Ovary (tissue), 9 donors: Measurements from ENCODE around the gene SLC23A2. TPM values are rescaled to one million over a fixed set of nuclear protein-coding genes. Genes with fewer than 3 reads are reported as not detected.

Experiments used
- DNase-seq, 5 donors: peaks; one replicate each; pipeline ENCODE4 v3.0.0-alpha.2; 2019 to 2020
- H3K27ac ChIP-seq, 2 donors: fragments of 200-600 bp; one replicate each; pipeline versions ENCODE4 v1.5.1 to v1.8.0; 2019 to 2022
- H3K27me3 ChIP-seq: fragments of 200-600 bp; one replicate; pipeline ENCODE4 v1.8.0; 2022
- H3K36me3 ChIP-seq: fragments of 200-600 bp; sonication (generic); one replicate; pipeline ENCODE4 v1.5.1; 2019
- H3K4me1 ChIP-seq: one replicate; pipeline ENCODE4 v1.8.1; 2013; ENCODE audit warnings: mild to moderate bottlenecking, moderate library complexity; ENCODE audit not compliant: insufficient read depth
- H3K4me3 ChIP-seq: fragments of 200-600 bp; sonication (generic); one replicate; pipeline ENCODE4 v1.5.1; 2017
- H3K9me3 ChIP-seq, 2 donors: fragments of 200-600 bp in 1 of 2; sonication (generic) in 1 of 2; one replicate each; pipeline versions ENCODE4 v1.5.1 to v1.8.1; 2013 to 2019; ENCODE audit warnings: mild to moderate bottlenecking in 1 of 2, moderate library complexity in 1 of 2
- CTCF ChIP-seq, 3 donors: fragments of 450-650 bp in 2 of 3; fragments of 200-600 bp in 1 of 3; IDR thresholded peaks; one replicate each; pipeline versions ENCODE4 v1.5.1 to v1.8.0; 2016 to 2022; ENCODE audit warnings: antibody characterized with exemption in 3 of 3, mild to moderate bottlenecking in 1 of 3
- EP300 ChIP-seq: sonication (generic); formaldehyde crosslinking; IDR thresholded peaks from one replicate; pipeline ENCODE4 v1.6.1; 2017; ENCODE audit warnings: antibody characterized with exemption
- POLR2A ChIP-seq: fragments of 450-650 bp; IDR thresholded peaks from one replicate; pipeline ENCODE4 v1.6.1; 2017; ENCODE audit warnings: antibody characterized with exemption, mild to moderate bottlenecking, moderate library complexity
- WGBS, 3 donors: extraction: QIAGEN DNeasy Blood & Tissue Kit in 1 of 3; methylation state at CpG; one replicate each; pipeline versions ENCODE4 v1.1.5 to v1.1.7; 2013 to 2017; 5-methylcytosine and 5-hydroxymethylcytosine counted together
- intact Hi-C, 4 donors: fragments of 100-400 bp; cut with DNase I; formaldehyde crosslinking; loops; one replicate each; pipeline versions ENCODE4 v1.11.0 to v1.15.1; 2022 to 2023
- polyA plus RNA-seq, 2 donors: library from polyadenylated mRNA; stranded (reverse); fragments of 200-250 nt in 1 of 2; fragments of 350-450 nt in 1 of 2; fragmentation: Illumina TruSeq in 1 of 2; extraction: RNeasy Lipid Tissue Mini Kit (QIAGEN cat#74804) in 1 of 2; gene quantifications; one replicate each; pipeline ENCODE4 v1.2.3, GENCODE V29; 2013 to 2014
- total RNA-seq, 7 donors: library from RNA; depleted of rRNA in 2 of 7; stranded (reverse); fragments of >200 nt in 2 of 7; fragmentation: NEBNext Ultra II Directional in 3 of 7; extraction: Animal tissue kit (Norgen Biotek cat#: 25700) in 3 of 7; gene quantifications; one replicate each; pipeline versions ENCODE4 v1.1.0 to v1.2.4, GENCODE V29; 2016 to 2023
- donor health status: DM: no; HTN: no; CAD: no; lungs with moderate emphysema.
- donor health status: DM: no; HTN: no; CAD: no.
- donor health status: Bipolar disorder and iron deficiency.
- donor health status: DM: yes; HTN: yes; CAD: no.
- donor health status: DM: no; HTN: no; CAD: no.
- donor health status: DM: yes; HTN: yes; CAD: no.

Gene SLC23A2
- total and polyA plus RNA-seq, 9 donors, result 28.7 to 95.6 (median 61.0) TPM

GRCh38 chr20:4966826-4967751 lies 34.2 kb downstream of the SLC23A2 start:
- peak overlapping the region in 1 of 2 donors; percentile 39 for H3K27ac ChIP-seq
- WGBS, 3 donors, result 33 to 64% (median 53%) methylated on average over 4 of the region's 4 CpGs

GRCh38 chr20:4962241-4962855 lies 39.0 kb downstream of the SLC23A2 start:
- intact Hi-C loops, result no loop called here
- H3K36me3 ChIP-seq, result no peaks in the 10 kb centered on the region
- H3K9me3 ChIP-seq, result no peaks in the 10 kb centered on the region
- WGBS, 3 donors, result 67 to 80% (median 76%) methylated on average over 10 of the region's 10 CpGs
- TF ChIP-seq EP300 (no peak), CTCF (IDR thresholded peaks at IDR 0.05) (no peak), POLR2A (no peak)
- H3K4me3 ChIP-seq, result no peak overlapping the region
- DNase-seq, result no peak
- peak overlapping the region in 1 of 2 donors; percentile 56 for H3K27ac ChIP-seq
- no peaks in the 10 kb centered on the region for H3K27me3 ChIP-seq
- H3K4me1 ChIP-seq, result peaks cover 17% of the 10 kb centered on the region

More at GRCh38 chr20:4966826-4967751, 34.2 kb downstream of the SLC23A2 start:
- Histone ChIP-seq H3K27me3 (no peaks in the 10 kb centered on the region), H3K4me3 (no peak overlapping the region), H3K4me1 (peaks cover 27% of the 10 kb centered on the region), H3K36me3 (no peaks in the 10 kb centered on the region), H3K9me3 (no peaks in the 10 kb centered on the region)
- TF ChIP-seq POLR2A, result no peak
- no peak for TF ChIP-seq CTCF (IDR thresholded peaks at IDR 0.05)
- TF ChIP-seq EP300, result no peak
- intact Hi-C loops, result no loop called here
- no peak for DNase-seq

GRCh38 chr20:4961746-4962145 lies 39.6 kb downstream of the SLC23A2 start:
- H3K9me3 ChIP-seq, result no peaks in the 10 kb centered on the region
- intact Hi-C loops, result no loop called here

More at GRCh38 chr20:4961746-4962145, 39.6 kb downstream of the SLC23A2 start:
- DNase-seq, result peak in 2 of 5 donors; percentile 43 to 47
- Histone ChIP-seq H3K27ac (peak overlapping the region in 1 of 2 donors; percentile 56), H3K4me1 (peaks cover 17% of the 10 kb centered on the region), H3K4me3 (no peak overlapping the region), H3K27me3 (no peaks in the 10 kb centered on the region), H3K36me3 (no peaks in the 10 kb centered on the region)
- WGBS, 3 donors, result 4 to 17% (median 13%) methylated on average over 4 of the region's 4 CpGs
- TF ChIP-seq CTCF (IDR thresholded peaks at IDR 0.05), result no peak
- TF ChIP-seq POLR2A, result no peak
- no peak for TF ChIP-seq EP300
